Measurements from ENCODE around the gene USP17L27. TPM values are rescaled to one million over a fixed set of nuclear protein-coding genes. Genes with fewer than 3 reads are reported as not detected.
"Not testable (repeated sequence)": the region's sequence is repeated elsewhere in the genome, so short reads cannot be mapped to it uniquely, and the experiment has no call there.

Gene USP17L27, protein sequence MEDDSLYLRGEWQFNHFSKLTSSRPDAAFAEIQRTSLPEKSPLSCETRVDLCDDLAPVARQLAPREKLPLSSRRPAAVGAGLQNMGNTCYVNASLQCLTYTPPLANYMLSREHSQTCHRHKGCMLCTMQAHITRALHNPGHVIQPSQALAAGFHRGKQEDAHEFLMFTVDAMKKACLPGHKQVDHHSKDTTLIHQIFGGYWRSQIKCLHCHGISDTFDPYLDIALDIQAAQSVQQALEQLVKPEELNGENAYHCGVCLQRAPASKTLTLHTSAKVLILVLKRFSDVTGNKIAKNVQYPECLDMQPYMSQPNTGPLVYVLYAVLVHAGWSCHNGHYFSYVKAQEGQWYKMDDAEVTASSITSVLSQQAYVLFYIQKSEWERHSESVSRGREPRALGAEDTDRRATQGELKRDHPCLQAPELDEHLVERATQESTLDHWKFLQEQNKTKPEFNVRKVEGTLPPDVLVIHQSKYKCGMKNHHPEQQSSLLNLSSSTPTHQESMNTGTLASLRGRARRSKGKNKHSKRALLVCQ
- not detected for total RNA-seq

DNA sequence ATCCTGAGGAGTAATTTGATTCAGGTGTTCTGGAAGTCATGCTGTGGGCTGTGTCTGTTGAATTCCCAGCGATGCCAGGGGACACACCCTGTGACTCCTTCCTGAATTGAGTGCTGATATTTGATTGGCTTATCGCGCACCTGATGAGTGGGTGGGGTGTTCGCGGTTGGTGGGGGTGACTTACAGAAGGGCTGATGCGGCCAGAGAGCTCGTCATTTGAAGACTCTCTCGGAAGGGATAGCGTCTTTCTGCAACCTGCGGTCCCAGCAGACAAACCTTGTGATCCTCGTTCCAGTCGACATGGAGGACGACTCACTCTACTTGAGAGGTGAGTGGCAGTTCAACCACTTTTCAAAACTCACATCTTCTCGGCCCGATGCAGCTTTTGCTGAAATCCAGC lies at the start of gene USP17L27:
TSS of gene USP17L27 (plus strand) at position 301 of the 400 bp plus-strand sequence. CDS start at position 301, 0 bp downstream.
- DNase-seq, result not testable (repeated sequence)

DNA sequence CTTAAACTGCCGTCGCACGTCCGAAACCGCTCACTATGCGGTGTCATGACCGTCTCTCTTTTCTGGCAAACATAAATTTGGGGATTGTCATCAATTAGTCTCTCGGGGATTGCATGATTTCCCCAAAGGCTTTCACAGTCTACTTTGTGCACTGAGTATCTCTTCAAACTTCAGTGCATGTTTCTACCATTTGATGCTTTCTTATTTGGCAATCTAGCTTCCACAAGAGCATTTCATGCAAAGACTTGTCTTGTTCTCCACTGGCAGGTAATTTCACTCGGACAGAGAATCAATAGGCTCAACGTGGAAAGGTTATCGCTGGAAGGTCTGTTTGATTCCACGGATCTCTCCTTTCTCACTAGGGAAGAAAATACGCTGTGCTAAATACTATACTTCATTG lies 19.8 kb upstream of the USP17L27 start:
- DNase-seq, result not testable (repeated sequence)

DNA sequence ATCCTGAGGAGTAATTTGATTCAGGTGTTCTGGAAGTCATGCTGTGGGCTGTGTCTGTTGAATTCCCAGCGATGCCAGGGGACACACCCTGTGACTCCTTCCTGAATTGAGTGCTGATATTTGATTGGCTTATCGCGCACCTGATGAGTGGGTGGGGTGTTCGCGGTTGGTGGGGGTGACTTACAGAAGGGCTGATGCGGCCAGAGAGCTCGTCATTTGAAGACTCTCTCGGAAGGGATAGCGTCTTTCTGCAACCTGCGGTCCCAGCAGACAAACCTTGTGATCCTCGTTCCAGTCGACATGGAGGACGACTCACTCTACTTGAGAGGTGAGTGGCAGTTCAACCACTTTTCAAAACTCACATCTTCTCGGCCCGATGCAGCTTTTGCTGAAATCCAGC lies 19.1 kb upstream of the USP17L27 start, which contains the start of gene USP17L24:
TSS of gene USP17L24 (plus strand) at position 301 of the 400 bp plus-strand sequence. CDS start at position 301, 0 bp downstream.
- DNase-seq, result not testable (repeated sequence)

DNA sequence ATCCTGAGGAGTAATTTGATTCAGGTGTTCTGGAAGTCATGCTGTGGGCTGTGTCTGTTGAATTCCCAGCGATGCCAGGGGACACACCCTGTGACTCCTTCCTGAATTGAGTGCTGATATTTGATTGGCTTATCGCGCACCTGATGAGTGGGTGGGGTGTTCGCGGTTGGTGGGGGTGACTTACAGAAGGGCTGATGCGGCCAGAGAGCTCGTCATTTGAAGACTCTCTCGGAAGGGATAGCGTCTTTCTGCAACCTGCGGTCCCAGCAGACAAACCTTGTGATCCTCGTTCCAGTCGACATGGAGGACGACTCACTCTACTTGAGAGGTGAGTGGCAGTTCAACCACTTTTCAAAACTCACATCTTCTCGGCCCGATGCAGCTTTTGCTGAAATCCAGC lies 14.3 kb upstream of the USP17L27 start, which contains the start of gene USP17L25:
TSS of gene USP17L25 (plus strand) at position 301 of the 400 bp plus-strand sequence. CDS start at position 301, 0 bp downstream.
- not testable (repeated sequence) for DNase-seq

DNA sequence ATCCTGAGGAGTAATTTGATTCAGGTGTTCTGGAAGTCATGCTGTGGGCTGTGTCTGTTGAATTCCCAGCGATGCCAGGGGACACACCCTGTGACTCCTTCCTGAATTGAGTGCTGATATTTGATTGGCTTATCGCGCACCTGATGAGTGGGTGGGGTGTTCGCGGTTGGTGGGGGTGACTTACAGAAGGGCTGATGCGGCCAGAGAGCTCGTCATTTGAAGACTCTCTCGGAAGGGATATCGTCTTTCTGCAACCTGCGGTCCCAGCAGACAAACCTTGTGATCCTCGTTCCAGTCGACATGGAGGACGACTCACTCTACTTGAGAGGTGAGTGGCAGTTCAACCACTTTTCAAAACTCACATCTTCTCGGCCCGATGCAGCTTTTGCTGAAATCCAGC lies 9.6 kb upstream of the USP17L27 start, which contains the start of gene USP17L26:
TSS of gene USP17L26 (plus strand) at position 301 of the 400 bp plus-strand sequence. CDS start at position 301, 0 bp downstream.
- not testable (repeated sequence) for DNase-seq

DNA sequence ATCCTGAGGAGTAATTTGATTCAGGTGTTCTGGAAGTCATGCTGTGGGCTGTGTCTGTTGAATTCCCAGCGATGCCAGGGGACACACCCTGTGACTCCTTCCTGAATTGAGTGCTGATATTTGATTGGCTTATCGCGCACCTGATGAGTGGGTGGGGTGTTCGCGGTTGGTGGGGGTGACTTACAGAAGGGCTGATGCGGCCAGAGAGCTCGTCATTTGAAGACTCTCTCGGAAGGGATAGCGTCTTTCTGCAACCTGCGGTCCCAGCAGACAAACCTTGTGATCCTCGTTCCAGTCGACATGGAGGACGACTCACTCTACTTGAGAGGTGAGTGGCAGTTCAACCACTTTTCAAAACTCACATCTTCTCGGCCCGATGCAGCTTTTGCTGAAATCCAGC lies 4.8 kb upstream of the USP17L27 start, which contains the start of gene USP17L5:
TSS of gene USP17L5 (plus strand) at position 301 of the 400 bp plus-strand sequence. CDS start at position 301, 0 bp downstream.
- DNase-seq, result not testable (repeated sequence)

DNA sequence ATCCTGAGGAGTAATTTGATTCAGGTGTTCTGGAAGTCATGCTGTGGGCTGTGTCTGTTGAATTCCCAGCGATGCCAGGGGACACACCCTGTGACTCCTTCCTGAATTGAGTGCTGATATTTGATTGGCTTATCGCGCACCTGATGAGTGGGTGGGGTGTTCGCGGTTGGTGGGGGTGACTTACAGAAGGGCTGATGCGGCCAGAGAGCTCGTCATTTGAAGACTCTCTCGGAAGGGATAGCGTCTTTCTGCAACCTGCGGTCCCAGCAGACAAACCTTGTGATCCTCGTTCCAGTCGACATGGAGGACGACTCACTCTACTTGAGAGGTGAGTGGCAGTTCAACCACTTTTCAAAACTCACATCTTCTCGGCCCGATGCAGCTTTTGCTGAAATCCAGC lies 4.6 kb downstream of the USP17L27 start, which contains the start of gene USP17L28:
TSS of gene USP17L28 (plus strand) at position 301 of the 400 bp plus-strand sequence. CDS start at position 301, 0 bp downstream.
- not testable (repeated sequence) for DNase-seq

DNA sequence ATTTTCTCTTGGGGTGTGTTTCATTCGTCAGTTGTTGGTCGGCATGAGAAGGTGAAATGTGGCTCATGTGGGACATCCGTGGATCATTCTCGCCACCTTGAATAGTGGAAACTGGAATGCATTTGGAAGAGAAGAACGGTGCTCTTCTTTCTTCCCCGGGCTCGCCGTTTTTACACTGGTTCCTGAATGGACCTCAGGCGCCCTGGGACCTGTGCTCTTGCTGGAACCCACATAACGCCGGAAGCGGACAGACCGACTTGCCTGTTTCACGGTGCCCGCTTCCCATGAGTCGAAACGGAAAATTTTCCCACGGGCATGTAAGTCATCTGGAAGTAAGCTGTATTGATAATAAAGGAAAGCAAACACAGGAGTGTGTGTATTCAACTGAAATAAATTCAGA lies 6.9 kb downstream of the USP17L27 start:
- not testable (repeated sequence) for DNase-seq

DNA sequence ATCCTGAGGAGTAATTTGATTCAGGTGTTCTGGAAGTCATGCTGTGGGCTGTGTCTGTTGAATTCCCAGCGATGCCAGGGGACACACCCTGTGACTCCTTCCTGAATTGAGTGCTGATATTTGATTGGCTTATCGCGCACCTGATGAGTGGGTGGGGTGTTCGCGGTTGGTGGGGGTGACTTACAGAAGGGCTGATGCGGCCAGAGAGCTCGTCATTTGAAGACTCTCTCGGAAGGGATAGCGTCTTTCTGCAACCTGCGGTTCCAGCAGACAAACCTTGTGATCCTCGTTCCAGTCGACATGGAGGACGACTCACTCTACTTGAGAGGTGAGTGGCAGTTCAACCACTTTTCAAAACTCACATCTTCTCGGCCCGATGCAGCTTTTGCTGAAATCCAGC lies 9.4 kb downstream of the USP17L27 start, which contains the start of gene USP17L29:
TSS of gene USP17L29 (plus strand) at position 301 of the 400 bp plus-strand sequence. CDS start at position 301, 0 bp downstream.
- DNase-seq, result not testable (repeated sequence)

DNA sequence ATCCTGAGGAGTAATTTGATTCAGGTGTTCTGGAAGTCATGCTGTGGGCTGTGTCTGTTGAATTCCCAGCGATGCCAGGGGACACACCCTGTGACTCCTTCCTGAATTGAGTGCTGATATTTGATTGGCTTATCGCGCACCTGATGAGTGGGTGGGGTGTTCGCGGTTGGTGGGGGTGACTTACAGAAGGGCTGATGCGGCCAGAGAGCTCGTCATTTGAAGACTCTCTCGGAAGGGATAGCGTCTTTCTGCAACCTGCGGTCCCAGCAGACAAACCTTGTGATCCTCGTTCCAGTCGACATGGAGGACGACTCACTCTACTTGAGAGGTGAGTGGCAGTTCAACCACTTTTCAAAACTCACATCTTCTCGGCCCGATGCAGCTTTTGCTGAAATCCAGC lies 18.9 kb downstream of the USP17L27 start, which contains the start of gene USP17L30:
TSS of gene USP17L30 (plus strand) at position 301 of the 400 bp plus-strand sequence. CDS start at position 301, 0 bp downstream.
- not testable (repeated sequence) for DNase-seq

DNA sequence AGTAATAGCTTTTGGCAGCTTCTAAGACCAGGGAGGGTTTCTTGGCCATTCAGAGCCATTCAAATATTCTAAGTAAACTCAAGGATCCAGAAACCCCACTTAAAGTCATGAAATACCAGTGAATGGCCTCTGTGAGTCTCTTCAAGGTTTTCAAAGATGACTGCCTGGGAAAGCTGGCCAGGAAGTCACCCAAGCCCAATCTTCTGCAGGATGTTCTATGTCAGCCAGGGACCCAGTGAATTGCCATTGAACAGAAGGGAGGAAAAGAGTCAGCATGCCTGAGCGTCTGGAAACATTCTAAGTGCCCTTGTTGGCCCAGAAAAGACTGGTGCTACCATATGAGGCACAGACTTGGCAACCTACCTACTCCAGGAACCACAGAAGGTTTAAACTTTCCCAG lies 35.9 kb downstream of the USP17L27 start:
- DNase-seq, result not testable (repeated sequence)

DNA sequence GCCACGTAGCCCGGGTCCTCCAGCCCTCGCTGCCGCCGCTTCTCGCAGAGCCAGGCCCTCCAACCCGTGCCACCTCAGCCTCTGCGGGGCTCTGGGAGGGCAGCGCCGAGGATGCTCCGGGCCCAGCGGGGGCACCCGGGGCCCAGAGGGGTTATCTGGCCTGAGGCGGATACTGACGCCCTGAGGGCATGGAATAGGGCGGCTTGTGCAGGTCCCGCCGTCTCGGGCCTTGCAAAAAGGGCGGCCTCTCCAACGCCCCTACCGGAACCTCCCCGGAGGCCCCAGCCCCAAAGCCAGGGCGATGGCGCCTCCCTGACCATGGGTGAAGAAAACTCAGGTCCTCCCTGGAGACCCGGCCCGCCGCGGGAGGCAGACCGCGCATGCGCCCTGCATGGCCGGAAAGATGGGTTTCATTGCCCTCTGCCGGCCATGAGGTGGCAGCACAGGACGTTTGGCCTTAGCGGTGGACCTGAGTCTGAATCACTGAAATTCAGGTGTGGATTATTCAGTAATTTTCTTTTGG lies 37.1 kb downstream of the USP17L27 start:
- DNase-seq, result peak; percentile 23

DNA sequence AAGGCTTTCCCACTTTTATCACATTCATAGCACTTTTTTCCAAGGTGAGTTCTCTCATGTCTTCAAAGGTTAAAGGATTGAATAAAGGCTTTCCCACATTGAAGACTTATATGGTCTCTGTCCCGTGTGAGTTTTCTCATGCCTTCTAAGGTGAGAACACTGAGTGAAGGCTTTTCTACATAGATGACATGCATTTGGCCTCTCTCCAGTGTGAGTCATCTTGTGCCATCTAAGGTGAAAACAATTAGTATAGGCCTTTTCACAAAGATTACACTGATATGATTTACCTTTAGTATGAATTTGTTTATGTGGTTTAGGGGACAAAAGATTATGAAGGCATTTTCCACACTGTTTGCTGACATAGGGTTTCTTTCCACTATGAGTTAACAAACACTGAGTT lies 40.2 kb downstream of the USP17L27 start:
- no peak for DNase-seq

DNA sequence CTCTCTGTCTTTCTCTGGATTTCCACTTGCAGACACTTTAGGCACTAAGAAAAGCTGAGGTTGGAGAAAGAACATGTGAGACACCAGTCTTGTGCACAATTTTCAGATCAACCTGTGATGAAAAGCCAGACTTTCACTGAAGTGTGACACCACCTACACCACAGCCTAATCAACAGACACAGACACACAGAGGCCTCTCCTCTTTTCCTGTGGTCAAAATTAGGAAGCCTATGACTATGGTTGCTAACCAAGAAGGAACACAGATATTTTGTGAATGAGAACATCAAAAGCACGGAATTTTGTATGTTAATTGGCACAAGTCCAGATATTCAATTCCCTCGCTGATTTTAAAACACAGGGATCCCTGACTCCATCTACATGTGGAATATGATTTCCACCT lies 45.1 kb downstream of the USP17L27 start:
- DNase-seq, result not testable (repeated sequence)
